ENCODE data around the gene GAB2. TPM values are rescaled to one million over a fixed set of nuclear protein-coding genes. Genes with fewer than 3 reads are reported as not detected.

Gene GAB2
- total RNA-seq, 2 experiments from 2014 or later, result 1.4 to 1.8 TPM

GRCh38 chr11:78415338-78415737 lies 2.3 kb downstream of the GAB2 start:
- TF ChIP-seq, protein P1, sequence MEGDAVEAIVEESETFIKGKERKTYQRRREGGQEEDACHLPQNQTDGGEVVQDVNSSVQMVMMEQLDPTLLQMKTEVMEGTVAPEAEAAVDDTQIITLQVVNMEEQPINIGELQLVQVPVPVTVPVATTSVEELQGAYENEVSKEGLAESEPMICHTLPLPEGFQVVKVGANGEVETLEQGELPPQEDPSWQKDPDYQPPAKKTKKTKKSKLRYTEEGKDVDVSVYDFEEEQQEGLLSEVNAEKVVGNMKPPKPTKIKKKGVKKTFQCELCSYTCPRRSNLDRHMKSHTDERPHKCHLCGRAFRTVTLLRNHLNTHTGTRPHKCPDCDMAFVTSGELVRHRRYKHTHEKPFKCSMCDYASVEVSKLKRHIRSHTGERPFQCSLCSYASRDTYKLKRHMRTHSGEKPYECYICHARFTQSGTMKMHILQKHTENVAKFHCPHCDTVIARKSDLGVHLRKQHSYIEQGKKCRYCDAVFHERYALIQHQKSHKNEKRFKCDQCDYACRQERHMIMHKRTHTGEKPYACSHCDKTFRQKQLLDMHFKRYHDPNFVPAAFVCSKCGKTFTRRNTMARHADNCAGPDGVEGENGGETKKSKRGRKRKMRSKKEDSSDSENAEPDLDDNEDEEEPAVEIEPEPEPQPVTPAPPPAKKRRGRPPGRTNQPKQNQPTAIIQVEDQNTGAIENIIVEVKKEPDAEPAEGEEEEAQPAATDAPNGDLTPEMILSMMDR (IDR thresholded peaks at IDR 0.05), result no peak
- ATAC-seq, result no peak
- no peak overlapping the region for H3K4me3 Mint-ChIP-seq
- H3K27ac Mint-ChIP-seq, result no peak overlapping the region
- no peaks in the 10 kb centered on the region for H3K9me3 Mint-ChIP-seq
- H3K36me3 Mint-ChIP-seq (ENCODE audit: low read depth), result no peaks in the 10 kb centered on the region
- ChIA-PET POLR2A (no interaction called here), CTCF (interaction anchor here (0.6 to 7.1 kb wide), 10 partner anchors 9 to 226 kb away, joined by 3 to 94 read pairs (median 4); partner anchors contain the start of gene USP35)
- peaks cover 25% of the 10 kb centered on the region for H3K27me3 Mint-ChIP-seq
- intact Hi-C loops (cut with micrococcal nuclease), result loop anchor here (10.0 kb wide), 1 partner anchor 191 kb away; no protein-coding TSS in a partner anchor
- H3K4me1 Mint-ChIP-seq (ENCODE audit: low read depth), result peaks cover 18% of the 10 kb centered on the region
- no peak for DNase-seq

GRCh38 chr11:78414321-78415051 lies 3.1 kb downstream of the GAB2 start:
- ATAC-seq, result no peak
- Mint-ChIP-seq H3K4me3 (no peak overlapping the region), H3K27me3 (peaks cover 19% of the 10 kb centered on the region), H3K27ac (no peak overlapping the region), H3K9me3 (peaks cover 2% of the 10 kb centered on the region), H3K36me3 (ENCODE audit: low read depth) (no peaks in the 10 kb centered on the region), H3K4me1 (ENCODE audit: low read depth) (peaks cover 15% of the 10 kb centered on the region)
- ChIA-PET POLR2A (no interaction called here), CTCF (interaction anchor here (0.6 to 7.1 kb wide), 5 partner anchors 11 to 187 kb away, joined by 3 to 94 read pairs (median 5); no protein-coding TSS in a partner anchor)
- no peak for DNase-seq
- intact Hi-C loops (cut with micrococcal nuclease), result loop anchor here (10.0 kb wide), 1 partner anchor 190 kb away; no protein-coding TSS in a partner anchor
- TF ChIP-seq, protein P1 (IDR thresholded peaks at IDR 0.05), result peak; percentile 78

DNA sequence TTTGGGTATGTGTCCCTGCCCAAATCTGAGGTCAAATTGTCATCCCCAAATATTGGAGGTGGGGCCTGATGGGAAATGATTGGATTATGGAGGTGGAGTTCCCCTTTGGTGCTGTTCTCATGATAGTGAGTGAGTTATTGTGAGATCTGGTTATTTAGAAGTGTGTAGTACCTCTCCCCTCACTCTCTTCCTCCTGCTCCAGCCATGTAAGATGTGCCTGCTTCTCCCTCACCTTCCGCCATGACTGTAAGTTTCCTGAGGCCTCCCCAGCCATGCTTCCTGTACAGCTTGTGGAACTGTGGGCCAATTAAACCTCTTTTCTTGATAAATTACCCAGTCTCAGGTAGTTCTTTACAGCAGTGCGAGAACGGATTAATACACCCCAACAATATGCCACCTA lies 9.0 kb downstream of the GAB2 start:
- ATAC-seq (no peak), DNase-seq (no peak)
- intact Hi-C loops (cut with micrococcal nuclease), result no loop called here
- Mint-ChIP-seq H3K36me3 (ENCODE audit: low read depth) (no peaks in the 10 kb centered on the region), H3K27me3 (no peaks in the 10 kb centered on the region), H3K4me1 (ENCODE audit: low read depth) (no peaks in the 10 kb centered on the region), H3K4me3 (no peak overlapping the region), H3K27ac (no peak overlapping the region), H3K9me3 (peaks cover 2% of the 10 kb centered on the region)
- CTCF ChIA-PET, result interaction anchor here (0.6 kb wide), 1 partner anchor 29 kb away, joined by 3 read pairs; no protein-coding TSS in a partner anchor
- TF ChIP-seq, protein P1 (IDR thresholded peaks at IDR 0.05), result no peak
- POLR2A ChIA-PET, result no interaction called here

DNA sequence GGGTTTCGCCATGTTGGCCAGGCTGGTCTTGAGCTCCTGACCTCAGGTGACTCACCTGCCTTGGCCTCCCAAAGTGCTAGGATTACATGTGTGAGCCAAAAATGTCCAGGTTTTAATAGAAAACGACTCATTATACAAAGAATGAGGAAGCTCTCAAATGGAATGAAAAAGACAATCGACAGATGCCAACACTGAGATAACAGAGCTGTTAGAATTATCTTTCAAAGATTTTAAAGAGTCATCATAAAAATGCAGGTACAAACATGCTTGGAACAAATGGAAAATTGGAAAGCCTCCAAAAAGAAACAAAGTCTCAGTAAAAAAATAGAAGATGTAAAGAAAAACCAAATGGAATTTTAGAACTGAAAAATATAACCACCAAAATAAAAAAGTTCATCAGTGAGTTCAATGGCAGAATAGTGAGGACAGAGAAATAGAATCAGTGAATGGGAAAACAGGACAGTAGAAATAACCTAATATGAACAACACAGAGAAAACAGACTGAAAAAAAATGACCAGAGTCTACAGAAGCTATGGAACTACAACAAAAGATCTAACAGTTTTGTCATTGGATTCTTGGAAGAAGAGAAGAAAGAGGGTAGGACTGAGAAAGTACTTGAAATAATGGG lies 10.9 kb downstream of the GAB2 start:
- TF ChIP-seq, protein P1 (IDR thresholded peaks at IDR 0.05), result no peak
- ChIA-PET CTCF (interaction anchor here (2.8 kb wide), 1 partner anchor 11 kb away, joined by 15 read pairs; the partner anchor contains the start of gene GAB2), POLR2A (interaction anchor here (0.8 kb wide), 1 partner anchor 25 kb away, joined by 3 read pairs; no protein-coding TSS in a partner anchor)
- H3K4me1 Mint-ChIP-seq (ENCODE audit: low read depth), result no peaks in the 10 kb centered on the region
- no peak overlapping the region for H3K27ac Mint-ChIP-seq
- ATAC-seq, result no peak
- DNase-seq, result no peak
- H3K4me3 Mint-ChIP-seq, result no peak overlapping the region
- no peaks in the 10 kb centered on the region for H3K27me3 Mint-ChIP-seq
- peaks cover 2% of the 10 kb centered on the region for H3K9me3 Mint-ChIP-seq
- H3K36me3 Mint-ChIP-seq (ENCODE audit: low read depth), result no peaks in the 10 kb centered on the region
- intact Hi-C loops (cut with micrococcal nuclease), result no loop called here

All from activated CD8-positive, alpha-beta T cell treated with anti-CD3 and anti-CD28 coated beads for 36 hours (primary cell).